ENCODE measurements around the gene IFNA21.
"Not testable (repeated sequence)": the region's sequence is repeated elsewhere in the genome, so short reads cannot be mapped to it uniquely, and the experiment has no call there.

IFNA21 gene

DNA sequence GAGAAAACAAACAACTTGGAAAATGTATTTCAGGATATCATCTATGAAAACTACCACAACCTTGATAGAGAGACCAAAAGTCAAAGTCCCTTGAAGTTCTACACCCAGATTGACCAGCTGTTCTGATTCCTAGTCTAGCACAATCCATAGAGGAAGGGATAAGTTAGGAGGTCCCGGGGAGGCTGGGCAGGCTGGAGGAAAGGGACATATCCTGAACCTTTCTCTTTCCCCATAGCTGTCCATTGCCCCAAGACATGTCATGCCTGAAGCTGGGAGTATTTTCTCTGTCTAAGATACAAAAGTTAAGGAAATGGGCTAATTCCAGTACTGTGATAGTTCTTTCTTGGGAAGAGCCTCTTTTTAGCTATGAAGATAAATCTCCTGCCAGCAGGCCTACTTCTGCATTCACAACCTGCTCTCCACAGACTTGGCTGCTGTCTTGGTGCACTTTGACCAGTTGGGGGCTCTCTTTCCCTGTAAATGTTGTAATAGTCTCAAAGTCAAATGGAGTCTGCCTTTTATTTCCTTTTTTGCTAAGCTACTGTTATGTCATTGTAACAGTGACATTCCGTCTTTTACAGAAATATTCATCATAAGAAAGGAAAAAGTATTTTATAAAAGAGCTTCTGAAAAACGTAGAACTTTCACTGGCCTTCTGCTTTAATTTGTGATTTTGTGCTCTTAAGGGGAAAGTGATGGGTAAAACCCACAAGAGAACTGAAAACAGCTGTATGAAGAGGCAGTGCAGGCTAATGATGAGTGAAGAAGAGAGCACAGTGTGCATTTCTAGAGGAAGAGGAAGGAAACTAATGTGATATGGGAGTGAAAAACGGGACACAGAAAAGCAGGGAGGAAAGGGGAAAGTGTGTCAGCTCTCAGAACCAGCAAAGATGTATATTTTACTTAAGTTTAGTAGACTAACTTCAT, 16.6 kb upstream of the IFNA21 start:
- DNase-seq (ENCODE audit: low read depth): peak; percentile 5
- not testable (repeated sequence) for H3K4me3 ChIP-seq (ENCODE audit: low read depth, low read length)
- TF ChIP-seq CTCF (IDR thresholded peaks at IDR 0.05; ENCODE audit: low read depth, low read length, missing control alignments): peak; percentile 61

DNA sequence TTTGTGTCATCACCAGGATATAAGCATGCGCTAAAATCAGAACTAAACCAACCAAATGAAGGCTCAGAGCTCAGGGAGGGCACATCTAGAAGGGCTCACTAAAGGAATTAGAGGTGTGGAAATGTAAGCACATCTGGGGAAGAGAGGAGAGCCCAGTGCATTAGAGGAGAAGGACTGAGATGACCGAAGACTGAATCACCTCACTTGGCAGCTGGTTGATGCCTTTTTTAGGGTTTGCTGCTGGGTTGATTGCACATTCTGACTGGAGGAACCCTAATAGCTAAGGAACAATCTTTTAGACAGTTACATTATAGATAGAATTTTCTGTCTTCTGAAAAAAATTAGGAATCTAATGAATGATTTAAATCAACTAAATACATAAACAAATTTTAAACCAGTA, 8.2 kb upstream of the IFNA21 start:
- TF ChIP-seq CTCF (IDR thresholded peaks at IDR 0.05; ENCODE audit: low read depth, low read length, missing control alignments): no peak
- no peak overlapping the region for H3K4me3 ChIP-seq (ENCODE audit: low read depth, low read length)
- no peak for DNase-seq (ENCODE audit: low read depth)

DNA sequence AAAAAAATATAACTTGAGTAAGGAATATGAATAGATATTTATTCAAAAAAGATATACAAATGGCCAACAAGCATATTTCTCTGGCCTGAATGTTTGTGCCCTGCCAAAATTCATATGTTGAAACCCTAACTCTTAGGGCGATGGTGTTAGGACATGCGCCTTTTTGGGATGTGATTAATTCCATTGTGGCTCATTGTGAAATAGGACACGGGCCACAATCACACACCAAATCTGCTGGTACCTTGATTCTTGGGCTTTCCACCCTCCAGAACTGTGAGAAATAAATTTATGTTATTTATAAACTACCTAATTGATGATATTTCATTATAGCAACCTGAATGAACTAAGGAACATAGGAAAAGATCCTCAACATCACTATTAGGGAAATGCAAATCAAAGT, 5.7 kb upstream of the IFNA21 start:
- TF ChIP-seq CTCF (IDR thresholded peaks at IDR 0.05; ENCODE audit: low read depth, low read length, missing control alignments): no peak
- DNase-seq (ENCODE audit: low read depth): no peak
- no peak overlapping the region for H3K4me3 ChIP-seq (ENCODE audit: low read depth, low read length)

- no peak for TF ChIP-seq CTCF (IDR thresholded peaks at IDR 0.05; ENCODE audit: low read depth, low read length, missing control alignments)
- no peak overlapping the region for H3K4me3 ChIP-seq (ENCODE audit: low read depth, low read length)
- no peak for DNase-seq (ENCODE audit: low read depth)
These were observed 4.9 kb upstream of the IFNA21 start for GRCh38 chr9:21171351-21171750.

DNA sequence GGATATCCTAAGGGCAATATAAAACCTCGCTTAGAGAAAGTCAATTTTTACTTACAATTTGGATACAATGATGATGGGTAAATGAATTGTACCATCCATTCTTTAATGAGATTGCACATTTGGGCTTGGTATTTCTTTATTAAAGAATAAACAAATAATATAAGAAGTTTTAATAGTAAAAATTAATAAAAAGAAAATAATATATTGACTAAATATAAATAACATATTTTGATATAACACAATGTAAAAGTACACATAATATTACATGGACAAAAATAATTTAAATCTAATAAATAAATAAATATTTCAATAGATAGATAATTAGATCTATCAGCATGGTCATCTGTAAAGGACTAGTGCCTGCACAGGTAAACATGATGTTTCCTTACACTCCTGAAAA, 944 bp downstream of the IFNA21 start:
- DNase-seq (ENCODE audit: low read depth): no peak
- no peak overlapping the region for H3K4me3 ChIP-seq (ENCODE audit: low read depth, low read length)
- TF ChIP-seq CTCF (IDR thresholded peaks at IDR 0.05; ENCODE audit: low read depth, low read length, missing control alignments): no peak

GRCh38 chr9:21160178-21160577, 6.3 kb downstream of the IFNA21 start:
- TF ChIP-seq CTCF (IDR thresholded peaks at IDR 0.05; ENCODE audit: low read depth, low read length, missing control alignments): no peak
- no peak overlapping the region for H3K4me3 ChIP-seq (ENCODE audit: low read depth, low read length)
- peak; percentile 41 for DNase-seq (ENCODE audit: low read depth)

- no peak for DNase-seq (ENCODE audit: low read depth)
- TF ChIP-seq CTCF (IDR thresholded peaks at IDR 0.05; ENCODE audit: low read depth, low read length, missing control alignments): no peak
- H3K4me3 ChIP-seq (ENCODE audit: low read depth, low read length): no peak overlapping the region
These were observed 11.0 kb downstream of the IFNA21 start for GRCh38 chr9:21155501-21155900.
